ENCODE measurements around the gene JPH2. TPM values are rescaled to one million over a fixed set of nuclear protein-coding genes. Genes with fewer than 3 reads are reported as not detected.

Gene JPH2
- total and polyA plus RNA-seq, 2 of the 4 experiments (the other 2 are of a cell fraction): 0.44 to 0.54 TPM

DNA sequence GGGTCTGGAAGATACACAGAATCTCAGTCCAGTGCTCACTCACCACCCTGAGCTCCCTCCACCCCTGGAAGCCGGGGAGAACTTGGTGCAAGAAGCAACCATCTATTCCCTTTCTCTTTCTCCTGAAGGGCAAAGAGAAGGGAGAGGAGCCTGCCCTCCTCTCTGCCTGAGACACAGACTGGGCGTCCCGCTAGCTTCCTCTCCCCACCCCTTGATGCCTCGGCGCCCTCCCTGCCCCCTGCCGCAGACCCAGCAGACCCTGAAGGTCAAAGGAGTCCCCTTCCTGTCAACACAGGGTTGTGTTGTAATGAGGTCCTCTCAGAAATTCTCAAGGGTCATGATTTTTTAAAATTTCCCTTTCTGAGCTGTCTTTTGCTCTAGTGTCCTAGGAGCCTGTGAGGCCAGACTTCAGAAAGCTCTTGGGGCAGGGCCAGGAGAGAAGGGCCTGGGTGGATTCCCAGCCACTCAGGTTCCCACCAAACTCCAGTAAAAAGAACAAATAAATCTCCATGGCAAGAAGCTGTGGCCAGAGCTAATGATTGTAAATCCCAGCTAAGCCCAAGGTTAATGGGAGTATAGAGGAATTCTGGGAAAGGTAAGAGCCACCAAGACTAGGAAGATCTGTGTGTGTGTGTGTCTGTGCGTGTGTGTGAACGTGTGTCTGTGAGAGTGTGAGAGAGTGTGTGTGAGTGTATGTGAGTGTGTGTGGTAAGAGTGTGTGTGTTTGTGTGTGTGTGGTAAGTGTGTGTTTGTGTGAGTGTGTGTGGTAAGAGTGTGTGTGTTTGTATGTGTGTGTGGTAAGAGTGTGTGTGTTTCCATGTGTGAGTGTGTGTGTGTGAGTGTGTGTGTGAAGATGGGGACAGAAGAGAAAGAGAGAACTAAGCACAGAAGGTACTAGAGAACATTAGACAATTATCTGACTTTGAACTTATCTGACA lies 1.1 kb upstream of the JPH2 start:
- H2AK9ac ChIP-seq (replicated peaks; ENCODE audit: low read depth, low read length, poor library complexity): peak overlapping the region; percentile 92
- DNase-seq (peak; percentile 32), ATAC-seq (ENCODE audit: low read depth) (peak; percentile 45)
- H3K4ac ChIP-seq (ENCODE audit: low read depth, low read length): peak overlapping the region; percentile 98
- H4K5ac ChIP-seq (ENCODE audit: low read depth, low read length): peak overlapping the region; percentile 68
- no peaks in the 10 kb centered on the region for H3K36me3 ChIP-seq (ENCODE audit: control insufficient read depth, insufficient read depth, low read length)
- H3K56ac ChIP-seq (ENCODE audit: extremely low read depth, insufficient read depth, low read length): peak overlapping the region; percentile 91
- no peaks in the 10 kb centered on the region for H3K9me3 ChIP-seq (ENCODE audit: control insufficient read depth, insufficient read depth, low read length)
- no peaks in the 10 kb centered on the region for H4K20me1 ChIP-seq (ENCODE audit: insufficient read depth, low read length)
- H3K79me1 ChIP-seq (ENCODE audit: low read depth in 1 of 2, low read length in 2 of 2): peaks cover 0 to 16% of the 10 kb centered on the region in 2 experiments; a peak in 1 of 4 replicates
- peak overlapping the region; percentile 96 for H4K91ac ChIP-seq (ENCODE audit: insufficient read depth, low read depth, low read length)
- peak overlapping the region; percentile 100 for H2AK5ac ChIP-seq (ENCODE audit: low read depth, low read length)
- H2BK5ac ChIP-seq (ENCODE audit: low read depth, low read length, poor library complexity, severe bottlenecking): peak overlapping the region; percentile 90
- peak overlapping the region; percentile 57 for H3K4me2 ChIP-seq (ENCODE audit: low read depth, low read length)
- peak overlapping the region; percentile 98 for H2BK120ac ChIP-seq (ENCODE audit: low read depth, low read length)
- peaks cover 13% of the 10 kb centered on the region for H3K9me1 ChIP-seq (ENCODE audit: insufficient read depth, low read length)
- dilution Hi-C loops (cut with HindIII; ENCODE audit: low sequenced_read_pairs, unreplicated experiment): no loop called here
- peak overlapping the region; percentile 98 for H3K14ac ChIP-seq (replicated peaks; ENCODE audit: low read depth, low read length)
- peak overlapping the region; percentile 90 for H2AFZ ChIP-seq (replicated peaks; ENCODE audit: low read length, poor library complexity)
- H2BK20ac ChIP-seq (ENCODE audit: low read depth, low read length): peak overlapping the region; percentile 98
- ChIA-PET CTCF (interaction anchor here (0.6 to 5.6 kb wide), 3 partner anchors 8 to 643 kb away, joined by 3 to 67 read pairs (median 3); no protein-coding TSS in a partner anchor), POLR2A (ENCODE audit: unreplicated experiment) (interaction anchor here (0.6 to 1.2 kb wide), 3 partner anchors 9 to 71 kb away, joined by 3 to 5 read pairs (median 4); no protein-coding TSS in a partner anchor)
- intact Hi-C loops (cut with micrococcal nuclease): no loop called here
- peak overlapping the region; percentile 92 for H3K18ac ChIP-seq (ENCODE audit: low read depth, low read length)
- BruUV-seq (replicated peaks): no TSS peak
- H3K27ac ChIP-seq (ENCODE audit: insufficient read depth, low read length): peak overlapping the region; percentile 83
- no peaks in the 10 kb centered on the region for H3K27me3 ChIP-seq (ENCODE audit: control insufficient read depth, insufficient read depth, low read length)
- no peak overlapping the region; the same call in 1 of the 2 replicates for H3K4me3 ChIP-seq (ENCODE audit: insufficient read depth, low read depth, low read length)
- peaks cover 13% of the 10 kb centered on the region for H3K4me1 ChIP-seq (ENCODE audit: control insufficient read depth, insufficient read depth, low read length)
- WGBS, 2 experiments (ENCODE audit: extremely low coverage in 2 of 2, insufficient read length in 1 of 2): 79% methylated on average over 2 of the region's 8 CpGs; no CpG with 5 or more reads in 1 of the 2 experiments
- peak overlapping the region; percentile 87 to 96 for H4K8ac ChIP-seq (ENCODE audit: low read depth in 2 of 2, low read length in 2 of 2)
- in situ Hi-C loops (cut with MboI; ENCODE audit: low sequenced_read_pairs): loop anchor here (5.0 kb wide), 1 partner anchor 71 kb away; no protein-coding TSS in a partner anchor
- peak overlapping the region; percentile 54 for H3K9ac ChIP-seq (ENCODE audit: low read depth, low read length)
- H2BK15ac ChIP-seq (ENCODE audit: low read depth, low read length): peak overlapping the region; percentile 100
- peak overlapping the region; percentile 97 for H3K23ac ChIP-seq (ENCODE audit: low read depth, low read length)
- TF ChIP-seq, protein P1, sequence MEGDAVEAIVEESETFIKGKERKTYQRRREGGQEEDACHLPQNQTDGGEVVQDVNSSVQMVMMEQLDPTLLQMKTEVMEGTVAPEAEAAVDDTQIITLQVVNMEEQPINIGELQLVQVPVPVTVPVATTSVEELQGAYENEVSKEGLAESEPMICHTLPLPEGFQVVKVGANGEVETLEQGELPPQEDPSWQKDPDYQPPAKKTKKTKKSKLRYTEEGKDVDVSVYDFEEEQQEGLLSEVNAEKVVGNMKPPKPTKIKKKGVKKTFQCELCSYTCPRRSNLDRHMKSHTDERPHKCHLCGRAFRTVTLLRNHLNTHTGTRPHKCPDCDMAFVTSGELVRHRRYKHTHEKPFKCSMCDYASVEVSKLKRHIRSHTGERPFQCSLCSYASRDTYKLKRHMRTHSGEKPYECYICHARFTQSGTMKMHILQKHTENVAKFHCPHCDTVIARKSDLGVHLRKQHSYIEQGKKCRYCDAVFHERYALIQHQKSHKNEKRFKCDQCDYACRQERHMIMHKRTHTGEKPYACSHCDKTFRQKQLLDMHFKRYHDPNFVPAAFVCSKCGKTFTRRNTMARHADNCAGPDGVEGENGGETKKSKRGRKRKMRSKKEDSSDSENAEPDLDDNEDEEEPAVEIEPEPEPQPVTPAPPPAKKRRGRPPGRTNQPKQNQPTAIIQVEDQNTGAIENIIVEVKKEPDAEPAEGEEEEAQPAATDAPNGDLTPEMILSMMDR (conservative IDR thresholded peaks at IDR 0.05; ENCODE audit: low read depth, low read length): no peak
- TF ChIP-seq MXI1 (IDR thresholded peaks at IDR 0.05; ENCODE audit: borderline replicate concordance, low read depth, low read length) (no peak), CHD1 (IDR thresholded peaks at IDR 0.05; ENCODE audit: low read depth, low read length) (no peak), MAZ (IDR thresholded peaks at IDR 0.05; ENCODE audit: borderline replicate concordance, low read depth, low read length) (no peak), RCOR1 (IDR thresholded peaks at IDR 0.05; ENCODE audit: insufficient replicate concordance, low read length) (no peak), USF2 (IDR thresholded peaks at IDR 0.05; ENCODE audit: low read depth, low read length) (no peak), POLR2A (IDR thresholded peaks at IDR 0.05; ENCODE audit: low read depth, low read length) (no peak), RFX5 (IDR thresholded peaks at IDR 0.05; ENCODE audit: low read depth, low read length) (no peak), RAD21 (IDR thresholded peaks at IDR 0.05; ENCODE audit: low read length) (no peak), BHLHE40 (IDR thresholded peaks at IDR 0.05; ENCODE audit: low read depth, low read length) (no peak), SMC3 (IDR thresholded peaks at IDR 0.05; ENCODE audit: low read depth, low read length) (no peak), CEBPB (IDR thresholded peaks at IDR 0.05; ENCODE audit: low read depth, low read length) (no peak)
- TF ChIP-seq, protein P2, sequence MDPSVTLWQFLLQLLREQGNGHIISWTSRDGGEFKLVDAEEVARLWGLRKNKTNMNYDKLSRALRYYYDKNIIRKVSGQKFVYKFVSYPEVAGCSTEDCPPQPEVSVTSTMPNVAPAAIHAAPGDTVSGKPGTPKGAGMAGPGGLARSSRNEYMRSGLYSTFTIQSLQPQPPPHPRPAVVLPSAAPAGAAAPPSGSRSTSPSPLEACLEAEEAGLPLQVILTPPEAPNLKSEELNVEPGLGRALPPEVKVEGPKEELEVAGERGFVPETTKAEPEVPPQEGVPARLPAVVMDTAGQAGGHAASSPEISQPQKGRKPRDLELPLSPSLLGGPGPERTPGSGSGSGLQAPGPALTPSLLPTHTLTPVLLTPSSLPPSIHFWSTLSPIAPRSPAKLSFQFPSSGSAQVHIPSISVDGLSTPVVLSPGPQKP (IDR thresholded peaks at IDR 0.05; ENCODE audit: borderline replicate concordance, low read depth, low read length): no peak
